ENCODE results near the gene CFAP45. TPM values are rescaled to one million over a fixed set of nuclear protein-coding genes. Genes with fewer than 3 reads are reported as not detected.

Gene CFAP45
- total and polyA plus RNA-seq, 9 of the 15 experiments (the other 6 are each of a cell fraction or from before 2014, with no cell fraction given) = 0.65 to 2.4 (median 1.5) TPM

DNA sequence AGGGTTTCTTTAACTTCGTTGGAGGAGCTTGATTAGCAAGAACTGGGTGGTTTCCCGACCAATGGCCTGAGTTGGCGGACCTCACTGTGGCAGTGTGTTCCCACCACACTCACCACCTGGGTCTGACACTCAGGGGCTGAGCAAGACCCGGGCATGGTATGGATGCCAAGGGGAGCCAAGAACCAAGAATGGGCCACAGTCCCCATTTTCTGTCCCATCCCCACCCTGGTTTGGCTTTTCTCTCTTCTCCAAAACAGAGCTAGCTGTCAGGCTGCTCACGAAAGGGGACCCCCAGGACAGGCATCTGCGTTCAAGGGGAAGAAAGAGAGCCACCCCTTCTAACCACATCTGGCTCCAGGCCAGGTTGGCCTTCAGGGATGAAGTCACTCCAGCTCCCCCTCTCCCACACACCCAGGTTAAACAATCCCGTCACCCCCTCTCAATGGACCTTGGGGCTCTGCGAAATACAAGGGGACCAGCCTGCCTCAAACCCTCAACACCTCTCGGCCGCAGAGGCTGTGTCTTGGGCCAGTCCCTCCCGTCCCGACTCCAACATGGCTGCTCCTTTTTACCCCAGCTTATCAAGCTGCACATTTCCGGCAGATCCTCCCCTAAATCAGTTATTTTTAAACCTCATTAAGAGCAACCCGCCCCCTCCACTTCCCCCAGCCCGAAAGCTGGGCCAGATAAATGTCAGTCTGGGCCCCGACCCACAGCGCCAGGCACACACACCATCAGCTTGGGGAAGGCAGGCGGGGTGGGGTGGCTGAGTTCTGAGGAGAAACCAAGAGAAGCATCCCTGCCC lies 21.9 kb upstream of the CFAP45 start (continued):
- TF ChIP-seq, protein P1, sequence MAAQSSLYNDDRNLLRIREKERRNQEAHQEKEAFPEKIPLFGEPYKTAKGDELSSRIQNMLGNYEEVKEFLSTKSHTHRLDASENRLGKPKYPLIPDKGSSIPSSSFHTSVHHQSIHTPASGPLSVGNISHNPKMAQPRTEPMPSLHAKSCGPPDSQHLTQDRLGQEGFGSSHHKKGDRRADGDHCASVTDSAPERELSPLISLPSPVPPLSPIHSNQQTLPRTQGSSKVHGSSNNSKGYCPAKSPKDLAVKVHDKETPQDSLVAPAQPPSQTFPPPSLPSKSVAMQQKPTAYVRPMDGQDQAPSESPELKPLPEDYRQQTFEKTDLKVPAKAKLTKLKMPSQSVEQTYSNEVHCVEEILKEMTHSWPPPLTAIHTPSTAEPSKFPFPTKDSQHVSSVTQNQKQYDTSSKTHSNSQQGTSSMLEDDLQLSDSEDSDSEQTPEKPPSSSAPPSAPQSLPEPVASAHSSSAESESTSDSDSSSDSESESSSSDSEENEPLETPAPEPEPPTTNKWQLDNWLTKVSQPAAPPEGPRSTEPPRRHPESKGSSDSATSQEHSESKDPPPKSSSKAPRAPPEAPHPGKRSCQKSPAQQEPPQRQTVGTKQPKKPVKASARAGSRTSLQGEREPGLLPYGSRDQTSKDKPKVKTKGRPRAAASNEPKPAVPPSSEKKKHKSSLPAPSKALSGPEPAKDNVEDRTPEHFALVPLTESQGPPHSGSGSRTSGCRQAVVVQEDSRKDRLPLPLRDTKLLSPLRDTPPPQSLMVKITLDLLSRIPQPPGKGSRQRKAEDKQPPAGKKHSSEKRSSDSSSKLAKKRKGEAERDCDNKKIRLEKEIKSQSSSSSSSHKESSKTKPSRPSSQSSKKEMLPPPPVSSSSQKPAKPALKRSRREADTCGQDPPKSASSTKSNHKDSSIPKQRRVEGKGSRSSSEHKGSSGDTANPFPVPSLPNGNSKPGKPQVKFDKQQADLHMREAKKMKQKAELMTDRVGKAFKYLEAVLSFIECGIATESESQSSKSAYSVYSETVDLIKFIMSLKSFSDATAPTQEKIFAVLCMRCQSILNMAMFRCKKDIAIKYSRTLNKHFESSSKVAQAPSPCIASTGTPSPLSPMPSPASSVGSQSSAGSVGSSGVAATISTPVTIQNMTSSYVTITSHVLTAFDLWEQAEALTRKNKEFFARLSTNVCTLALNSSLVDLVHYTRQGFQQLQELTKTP (IDR thresholded peaks at IDR 0.05; ENCODE audit: low read depth in 1 of 2, partially characterized antibody in 2 of 2) = no peak
- peak; percentile 47; the same call in 1 of the 2 replicates for TF ChIP-seq SMAD4 (CRISPR knock-in tag; conservative IDR thresholded peaks at IDR 0.05)
- peak; percentile 64 for TF ChIP-seq KLF16 (IDR thresholded peaks at IDR 0.05)
- TF ChIP-seq CHD2 (IDR thresholded peaks at IDR 0.05; ENCODE audit: low read depth, low read length) = no peak
- no peak for TF ChIP-seq ZNF282 (CRISPR knock-in tag; IDR thresholded peaks at IDR 0.05)
- no peak for TF ChIP-seq SRSF3 (IDR thresholded peaks at IDR 0.05; ENCODE audit: insufficient read depth, low read length)
- TF ChIP-seq, protein P2, sequence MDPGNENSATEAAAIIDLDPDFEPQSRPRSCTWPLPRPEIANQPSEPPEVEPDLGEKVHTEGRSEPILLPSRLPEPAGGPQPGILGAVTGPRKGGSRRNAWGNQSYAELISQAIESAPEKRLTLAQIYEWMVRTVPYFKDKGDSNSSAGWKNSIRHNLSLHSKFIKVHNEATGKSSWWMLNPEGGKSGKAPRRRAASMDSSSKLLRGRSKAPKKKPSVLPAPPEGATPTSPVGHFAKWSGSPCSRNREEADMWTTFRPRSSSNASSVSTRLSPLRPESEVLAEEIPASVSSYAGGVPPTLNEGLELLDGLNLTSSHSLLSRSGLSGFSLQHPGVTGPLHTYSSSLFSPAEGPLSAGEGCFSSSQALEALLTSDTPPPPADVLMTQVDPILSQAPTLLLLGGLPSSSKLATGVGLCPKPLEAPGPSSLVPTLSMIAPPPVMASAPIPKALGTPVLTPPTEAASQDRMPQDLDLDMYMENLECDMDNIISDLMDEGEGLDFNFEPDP (CRISPR knock-in tag; IDR thresholded peaks at IDR 0.05) = no peak
- no peak for TF ChIP-seq GABPB1 (CRISPR knock-in tag; IDR thresholded peaks at IDR 0.05)
- peak; percentile 13; the same call in 1 of the 2 replicates for TF ChIP-seq SMARCA4 (IDR thresholded peaks at IDR 0.05)
- no peak for TF ChIP-seq MECOM (CRISPR knock-in tag; IDR thresholded peaks at IDR 0.05)
- no peak for TF ChIP-seq ATF1 (CRISPR knock-in tag; IDR thresholded peaks at IDR 0.05)
- no peak for TF ChIP-seq ATF1 (tag; IDR thresholded peaks at IDR 0.05)
- no peak for TF ChIP-seq LEF1 (IDR thresholded peaks at IDR 0.05)
- TF ChIP-seq ARID1B (IDR thresholded peaks at IDR 0.05) = peak; percentile 74
- TF ChIP-seq, protein P3, sequence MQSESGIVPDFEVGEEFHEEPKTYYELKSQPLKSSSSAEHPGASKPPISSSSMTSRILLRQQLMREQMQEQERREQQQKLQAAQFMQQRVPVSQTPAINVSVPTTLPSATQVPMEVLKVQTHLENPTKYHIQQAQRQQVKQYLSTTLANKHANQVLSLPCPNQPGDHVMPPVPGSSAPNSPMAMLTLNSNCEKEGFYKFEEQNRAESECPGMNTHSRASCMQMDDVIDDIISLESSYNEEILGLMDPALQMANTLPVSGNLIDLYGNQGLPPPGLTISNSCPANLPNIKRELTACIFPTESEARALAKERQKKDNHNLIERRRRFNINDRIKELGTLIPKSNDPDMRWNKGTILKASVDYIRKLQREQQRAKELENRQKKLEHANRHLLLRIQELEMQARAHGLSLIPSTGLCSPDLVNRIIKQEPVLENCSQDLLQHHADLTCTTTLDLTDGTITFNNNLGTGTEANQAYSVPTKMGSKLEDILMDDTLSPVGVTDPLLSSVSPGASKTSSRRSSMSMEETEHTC (IDR thresholded peaks at IDR 0.05) = no peak
- peak; percentile 53; the same call in 1 of the 2 replicates for TF ChIP-seq EP300 (IDR thresholded peaks at IDR 0.05; ENCODE audit: low read length)
- TF ChIP-seq FUS (optimal IDR thresholded peaks at IDR 0.05; ENCODE audit: low read depth, low read length) = no peak
- no peak for TF ChIP-seq ILK (tag; IDR thresholded peaks at IDR 0.05; ENCODE audit: borderline replicate concordance, low read depth)
- no peak for TF ChIP-seq ARNT (IDR thresholded peaks at IDR 0.05)
- TF ChIP-seq ZNF384 (IDR thresholded peaks at IDR 0.05; ENCODE audit: low read depth, low read length) = no peak
- no peak for TF ChIP-seq BHLHE40 (IDR thresholded peaks at IDR 0.05; ENCODE audit: low read length)
- no peak for TF ChIP-seq EWSR1 (IDR thresholded peaks at IDR 0.05; ENCODE audit: borderline replicate concordance, low read depth, partially characterized antibody)
- TF ChIP-seq ZNF778 (CRISPR knock-in tag; IDR thresholded peaks at IDR 0.05) = no peak
- peak; percentile 38; the same call in 1 of the 2 replicates for TF ChIP-seq SMARCE1 (IDR thresholded peaks at IDR 0.05)

Data from K562 (cell line).